Renal cortical epithelial cell (primary cell): ENCODE data around the gene ATXN1L. TPM values are rescaled to one million over a fixed set of nuclear protein-coding genes. Genes with fewer than 3 reads are reported as not detected.
"Not testable (repeated sequence)": the region's sequence is repeated elsewhere in the genome, so short reads cannot be mapped to it uniquely, and the experiment has no call there.

ENCODE experiments used
- DNase-seq: peaks from one replicate; pipeline ENCODE4 v3.0.0-alpha.2; 2011; ENCODE audit warnings: low read depth
- total RNA-seq: library from RNA; depleted of rRNA; stranded (reverse); fragments of >200 nt; gene quantifications from 2 replicates; pipeline ENCODE4 v1.2.3, GENCODE V29; 2014

Gene ATXN1L
- total RNA-seq, 1 donor from 2014 or later = 34.2 TPM

GRCh38 chr16:71852158-71852557 lies 6.4 kb downstream of the ATXN1L start:
- no peak for DNase-seq

GRCh38 chr16:71852561-71852960 lies 6.8 kb downstream of the ATXN1L start:
- no peak for DNase-seq

- DNase-seq = no peak
These were observed 7.6 kb downstream of the ATXN1L start for GRCh38 chr16:71853413-71853812.

- peak; percentile 72 for DNase-seq
These were observed 8.7 kb downstream of the ATXN1L start for GRCh38 chr16:71854369-71854948.

GRCh38 chr16:71855937-71856662 lies 10.3 kb downstream of the ATXN1L start:
- DNase-seq = no peak

GRCh38 chr16:71859762-71860521 lies 14.2 kb downstream of the ATXN1L start:
- DNase-seq = no peak

GRCh38 chr16:71863995-71864394 lies 18.2 kb downstream of the ATXN1L start:
- no peak for DNase-seq

- DNase-seq = no peak
These were observed 19.5 kb downstream of the ATXN1L start for GRCh38 chr16:71865173-71865863.

- not testable (repeated sequence) for DNase-seq
These were observed 21.4 kb downstream of the ATXN1L start for GRCh38 chr16:71867175-71867574.

GRCh38 chr16:71867939-71868338 lies 22.2 kb downstream of the ATXN1L start:
- no peak for DNase-seq

- DNase-seq = no peak
These were observed 23.3 kb downstream of the ATXN1L start for GRCh38 chr16:71869089-71869488.

- DNase-seq = no peak
These were observed 25.0 kb downstream of the ATXN1L start for GRCh38 chr16:71870818-71871217.

GRCh38 chr16:71873199-71873598 lies 27.4 kb downstream of the ATXN1L start:
- DNase-seq = no peak

GRCh38 chr16:71878911-71879310 lies 33.1 kb downstream of the ATXN1L start:
- no peak for DNase-seq

GRCh38 chr16:71880176-71880575 lies 34.4 kb downstream of the ATXN1L start:
- no peak for DNase-seq

GRCh38 chr16:71882505-71883167 lies 36.9 kb downstream of the ATXN1L start:
- DNase-seq = peak; percentile 76

GRCh38 chr16:71883168-71883848 lies 37.5 kb downstream of the ATXN1L start:
- DNase-seq = no peak

GRCh38 chr16:71883849-71884638 lies 38.3 kb downstream of the ATXN1L start, which contains the start of gene ZNF821:
TSS of gene ZNF821 (minus strand) at chr16:71884182. CDS start at chr16:71879946, 4,236 bp downstream.
- DNase-seq = no peak

GRCh38 chr16:71885261-71885650 lies 39.5 kb downstream of the ATXN1L start:
- no peak for DNase-seq

GRCh38 chr16:71889147-71889546 lies 43.4 kb downstream of the ATXN1L start:
- no peak for DNase-seq
